GM18511 (cell line): ENCODE data around the gene GNAS.
"Not testable (repeated sequence)": the region's sequence is repeated elsewhere in the genome, so short reads cannot be mapped to it uniquely, and the experiment has no call there.

Experiments used
- ATAC-seq: cut with Tn5 transposase; IDR thresholded peaks from one replicate; pipeline ENCODE4 v1.9.1; 2021; ENCODE audit warnings: mild to moderate bottlenecking, moderate library complexity; ENCODE audit not compliant: unreplicated experiment

GNAS gene

DNA sequence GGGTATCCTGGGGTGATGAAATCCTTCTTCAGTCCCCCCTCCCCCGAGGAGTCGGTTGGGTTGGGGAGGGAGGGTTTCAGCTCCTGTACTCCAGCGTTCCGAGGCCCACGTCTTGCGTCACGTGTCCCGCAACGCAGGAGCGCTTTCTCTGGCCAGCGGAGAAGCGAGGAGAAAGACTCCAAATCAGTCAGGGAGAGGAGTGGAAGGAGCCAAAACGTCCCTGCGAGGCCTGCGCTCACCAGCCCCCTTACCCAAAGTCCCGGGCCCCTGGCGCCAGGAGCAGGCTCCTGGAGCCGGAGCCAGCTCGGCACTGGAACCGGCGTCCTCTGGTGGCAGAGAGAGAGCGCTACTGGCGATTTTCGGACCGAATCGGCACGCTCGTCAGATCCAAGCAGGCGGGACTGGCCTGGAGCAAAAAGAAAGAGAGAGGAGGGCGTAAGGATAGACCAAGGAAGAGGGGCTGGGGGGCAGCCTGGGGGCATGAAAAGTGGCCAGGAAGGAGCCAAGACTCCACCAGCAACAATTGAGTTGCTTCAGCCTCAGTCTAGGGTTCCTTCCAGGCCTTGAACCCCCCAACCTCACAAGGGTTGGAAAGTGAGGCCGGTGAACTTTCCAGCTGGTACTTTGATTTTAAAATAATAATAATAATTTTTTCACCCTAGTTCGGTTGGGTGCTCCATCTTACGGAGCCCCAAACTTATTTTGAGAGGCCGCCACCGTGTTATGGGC, at the start of gene GNAS:
Gene GNAS, plus strand, starts transcription at position 174 of the 729 bp plus-strand sequence.
- no peak for ATAC-seq

DNA sequence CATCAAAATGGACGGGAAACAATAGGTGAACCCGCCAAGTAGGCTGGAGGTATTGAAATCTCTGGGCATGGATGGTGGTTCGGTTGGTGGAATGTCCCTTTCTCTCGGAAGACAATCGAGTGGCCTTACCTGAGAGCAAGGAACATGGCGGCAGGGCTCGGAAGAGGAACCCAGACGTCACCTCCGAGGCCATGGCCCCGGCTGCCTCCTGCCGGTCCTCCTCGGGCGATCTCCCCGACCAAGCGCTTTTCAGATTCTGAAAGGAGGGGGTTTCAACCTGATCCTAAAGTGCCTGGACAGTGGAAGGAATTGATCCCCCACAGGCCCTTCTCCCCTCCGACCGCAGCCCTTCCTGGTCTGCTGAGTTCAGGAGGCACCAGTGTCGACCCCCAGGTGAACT, 49.0 kb upstream of the GNAS start:
- no peak for ATAC-seq

- no peak for ATAC-seq
Measured at GRCh38 chr20:58807801-58808200, 44.7 kb upstream of the GNAS start.

- ATAC-seq, result no peak
Measured at GRCh38 chr20:58808271-58809046, 44.1 kb upstream of the GNAS start.

DNA sequence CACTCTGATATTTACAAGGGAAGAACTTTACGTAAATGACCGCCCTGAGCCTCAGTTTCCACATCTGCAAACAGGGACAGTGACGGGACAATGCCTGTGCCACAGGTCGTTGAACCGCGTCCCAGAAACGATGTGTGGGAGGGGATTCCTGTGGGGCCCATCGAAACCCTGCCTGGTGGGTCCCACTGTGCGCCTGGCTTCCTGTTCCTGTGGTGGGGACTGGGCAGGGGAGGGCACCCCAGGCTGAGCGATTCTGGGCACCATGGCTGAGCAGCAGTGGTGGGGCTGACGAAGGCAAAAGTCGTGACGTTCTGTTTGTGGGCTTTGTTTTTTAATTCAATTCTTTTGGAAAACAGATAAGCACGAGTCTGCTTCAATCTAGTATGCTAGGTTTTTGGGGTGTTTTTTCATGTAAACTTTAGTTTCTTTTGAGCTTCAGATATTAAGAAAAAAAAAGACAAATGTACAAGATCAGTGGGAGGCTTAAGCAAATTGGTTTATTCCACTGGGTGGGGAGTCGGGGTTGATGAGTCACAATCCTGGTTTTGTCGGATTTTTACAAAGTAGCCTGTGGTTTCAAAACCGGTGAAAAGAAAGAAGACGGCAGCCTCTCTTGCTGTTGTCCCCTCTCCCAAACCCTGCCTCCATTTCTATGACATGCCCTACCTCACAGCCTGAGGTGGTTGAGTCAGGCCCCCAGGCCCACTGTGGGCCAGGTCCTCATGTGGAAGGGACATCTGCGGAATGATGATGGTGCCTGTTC, 42.2 kb upstream of the GNAS start:
- no peak for ATAC-seq

- no peak for ATAC-seq
Measured at GRCh38 chr20:58810879-58811250, 41.7 kb upstream of the GNAS start.

DNA sequence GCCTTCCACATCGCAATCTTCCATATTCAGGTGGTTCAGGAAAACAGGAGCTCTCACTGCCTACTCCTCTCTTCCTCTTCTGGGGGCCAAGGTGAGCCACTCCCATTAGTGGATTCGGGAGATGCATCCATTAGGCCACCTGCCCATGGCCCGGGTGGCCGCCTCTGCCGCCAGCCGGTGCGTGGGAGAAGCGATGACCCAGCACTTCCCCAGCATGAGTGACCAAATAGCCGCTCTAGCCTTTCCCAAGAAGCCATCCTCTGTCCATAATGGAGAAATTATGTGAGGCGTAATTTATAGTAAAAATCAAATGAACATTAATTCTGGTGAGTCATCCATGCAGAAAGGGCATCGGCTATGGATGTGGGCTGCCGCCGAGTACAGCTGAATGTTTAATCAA, 41.2 kb upstream of the GNAS start:
- no peak for ATAC-seq

DNA sequence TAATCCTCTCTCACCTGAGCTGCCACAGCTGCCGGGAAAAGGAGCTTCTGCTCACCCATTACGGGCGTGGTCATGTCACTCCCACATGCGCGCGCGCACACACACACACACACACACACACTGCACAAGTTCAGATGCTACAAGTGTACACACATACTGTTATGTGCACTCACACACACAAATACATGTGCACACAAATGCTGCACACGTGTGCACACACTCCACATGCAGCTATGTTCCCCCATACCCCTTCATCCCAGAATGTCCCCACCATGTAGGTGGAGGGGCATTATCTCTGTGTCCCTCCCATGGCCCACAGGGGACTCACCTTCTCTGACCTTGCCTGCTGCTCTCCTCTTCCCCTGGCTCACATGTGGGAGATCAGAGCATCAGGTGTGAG, 39.1 kb upstream of the GNAS start:
- no peak for ATAC-seq

DNA sequence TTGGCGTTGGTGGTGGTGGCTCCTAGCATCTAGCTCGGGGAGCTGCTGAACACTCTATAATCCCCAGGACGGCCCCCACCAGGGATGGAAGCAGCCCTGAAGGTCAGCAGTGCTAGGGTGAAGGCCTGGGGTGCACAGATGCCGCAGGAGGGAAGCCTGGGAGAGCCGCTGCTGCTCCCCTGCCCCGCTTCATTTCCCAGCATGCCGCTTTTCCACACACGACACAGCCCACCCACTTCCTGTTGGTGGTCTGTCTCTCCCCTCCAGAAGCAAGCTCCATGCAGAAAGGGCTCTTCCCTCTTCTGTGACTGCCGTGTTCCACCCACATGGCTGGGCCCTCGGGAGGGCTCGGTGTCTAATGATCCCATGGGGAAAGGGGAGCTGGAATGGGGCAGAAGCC, 37.1 kb upstream of the GNAS start:
- ATAC-seq, result no peak

- ATAC-seq, result no peak
Measured at GRCh38 chr20:58816051-58816450, 36.5 kb upstream of the GNAS start.

- no peak for ATAC-seq
Measured at GRCh38 chr20:58816957-58817651, 35.4 kb upstream of the GNAS start.

DNA sequence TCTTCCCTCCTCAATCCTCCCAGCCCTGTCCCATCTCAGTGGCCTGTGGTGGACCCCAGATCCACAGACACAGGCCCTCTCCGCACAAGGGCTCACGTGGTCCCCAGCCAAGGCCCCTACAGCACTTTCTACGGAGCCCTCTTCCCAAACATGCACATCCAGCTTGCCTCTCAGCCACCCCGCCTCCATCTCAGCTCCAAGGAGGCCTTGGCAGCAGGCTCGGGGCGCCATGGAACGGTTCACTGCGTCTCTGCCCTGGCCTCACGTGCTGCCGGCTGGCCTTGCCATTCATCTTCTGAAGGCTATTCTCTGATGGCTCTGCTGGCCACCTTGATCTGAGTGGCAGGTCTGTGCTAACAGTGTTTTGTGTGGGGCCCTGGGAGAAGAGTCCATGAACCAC, 34.8 kb upstream of the GNAS start:
- no peak for ATAC-seq

GRCh38 chr20:58818586-58819285, 33.8 kb upstream of the GNAS start:
- ATAC-seq, result no peak

DNA sequence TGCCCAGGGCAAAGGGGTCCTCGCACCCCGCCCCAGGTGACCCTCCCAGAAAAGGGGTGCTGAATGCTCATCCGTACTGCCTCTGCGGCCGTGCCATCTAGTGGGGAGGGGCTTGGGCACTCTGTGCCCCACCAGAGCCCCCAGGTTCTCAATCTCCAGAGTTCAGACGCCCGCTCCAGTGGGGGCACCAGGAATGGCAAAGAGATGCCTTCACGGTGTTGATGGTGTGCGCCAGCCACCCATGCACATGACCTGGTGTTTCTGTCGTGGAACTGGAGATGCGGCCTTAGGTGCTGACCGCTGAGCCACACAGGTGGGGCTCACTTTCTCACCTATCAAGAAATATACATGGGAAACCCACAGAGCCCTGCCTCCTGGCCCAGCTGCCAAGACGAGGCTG, 32.6 kb upstream of the GNAS start:
- no peak for ATAC-seq

- not testable (repeated sequence) for ATAC-seq
Measured at GRCh38 chr20:58820515-58820914, 32.0 kb upstream of the GNAS start.

- no peak for ATAC-seq
Measured at GRCh38 chr20:58822149-58822548, 30.4 kb upstream of the GNAS start.

DNA sequence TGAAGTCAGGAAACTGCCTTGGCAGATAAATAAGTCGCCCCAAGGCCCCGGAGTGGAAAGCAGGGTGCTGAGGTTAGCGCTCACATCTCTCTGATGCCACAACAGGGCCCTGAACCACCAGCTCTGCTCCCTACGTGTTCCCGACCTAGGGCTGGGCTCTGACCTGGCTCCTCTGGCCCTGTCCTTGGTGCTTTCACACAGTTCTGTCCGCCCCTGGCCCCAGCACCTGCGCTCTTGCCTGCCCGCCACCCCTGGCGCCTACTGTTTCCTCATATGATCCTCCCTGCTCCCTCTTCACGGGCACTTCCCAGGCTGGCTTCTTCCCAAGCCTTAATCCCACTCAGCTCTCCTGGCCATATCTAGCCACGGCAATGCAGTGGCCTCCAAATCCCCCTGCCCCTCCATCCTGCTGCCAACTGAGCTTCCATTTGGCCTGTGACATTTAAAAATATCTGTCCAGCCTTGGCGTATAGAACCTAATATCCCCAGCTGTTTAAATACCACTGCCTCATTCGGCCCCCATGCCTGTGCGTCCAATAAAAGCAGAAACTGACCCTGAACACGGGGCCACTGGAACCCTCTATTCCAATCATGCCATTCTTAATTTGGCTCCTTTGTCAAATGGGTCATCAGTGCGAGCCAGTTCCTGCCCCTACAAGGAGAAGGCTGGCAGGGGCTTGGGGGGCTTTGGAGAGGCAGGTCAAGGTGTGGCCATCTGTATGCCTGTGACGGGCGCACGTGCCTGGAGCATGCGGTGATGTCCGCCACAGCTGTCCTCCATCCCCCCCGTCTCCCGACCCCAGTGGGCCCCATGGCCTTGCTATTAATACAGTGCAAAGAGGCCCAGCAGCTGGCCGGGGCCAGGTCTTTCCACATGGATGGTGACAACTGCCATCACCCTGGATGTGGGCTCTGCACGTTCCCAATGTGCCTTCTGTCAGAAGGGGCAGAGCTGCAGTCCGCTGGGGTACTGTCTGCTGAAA, 29.5 kb upstream of the GNAS start:
- no peak for ATAC-seq

DNA sequence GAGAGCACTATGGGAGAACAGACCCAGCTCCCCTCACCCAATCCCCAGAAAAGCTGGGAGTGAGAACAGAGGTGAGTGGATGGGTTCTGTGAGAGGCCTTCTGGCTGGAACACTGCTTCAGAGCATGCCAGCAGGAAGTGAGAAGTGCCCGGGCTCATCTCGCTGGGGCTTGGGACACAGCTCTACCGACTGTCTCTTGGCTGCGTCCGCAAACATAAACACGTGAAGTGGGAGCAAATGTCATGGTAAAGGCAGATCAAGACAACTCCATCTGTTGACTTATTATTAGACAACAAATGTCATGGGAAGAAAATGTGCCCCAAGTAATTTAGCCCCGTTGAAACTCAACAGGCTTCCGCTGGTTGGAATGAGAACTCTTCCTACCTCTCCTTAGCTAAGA, 27.7 kb upstream of the GNAS start:
- ATAC-seq, result no peak

DNA sequence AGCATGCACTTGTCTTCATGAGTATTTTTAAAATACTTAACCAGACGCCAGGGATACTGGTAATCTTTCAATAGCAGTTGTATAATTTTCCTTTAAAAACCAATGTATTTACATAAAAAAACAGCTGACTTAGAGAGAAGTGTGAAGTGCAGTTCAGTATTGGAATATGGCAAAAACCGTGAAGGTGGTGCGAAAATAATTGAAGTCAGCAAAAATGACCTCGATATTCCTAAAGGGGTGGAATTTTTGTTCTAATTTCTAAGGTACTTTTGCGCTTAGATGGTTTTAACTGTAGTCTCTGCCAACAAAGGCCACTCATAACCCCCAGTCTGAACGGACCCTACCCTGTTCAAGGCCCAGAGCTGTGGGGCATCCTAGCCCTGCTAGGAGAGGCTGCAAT, 27.1 kb upstream of the GNAS start:
- no peak for ATAC-seq
